Neural cell (in vitro differentiated cells): ENCODE measurements around the gene QPCTL. TPM values are rescaled to one million over a fixed set of nuclear protein-coding genes. Genes with fewer than 3 reads are reported as not detected.
"Not testable (repeated sequence)": the region's sequence is repeated elsewhere in the genome, so short reads cannot be mapped to it uniquely, and the experiment has no call there.

Source experiments
- H2AFZ ChIP-seq: fragments of 200-600, 300-800 bp; sonication (generic), shearing (Covaris generic); 2 replicates; pipeline ENCODE4 v1.6.0; 2014; ENCODE audit warnings: low read depth, mild to moderate bottlenecking, antibody characterized with exemption, low read length, moderate library complexity
- H3F3A ChIP-seq: fragments of 200-600 bp; shearing (Covaris generic); 2 replicates; pipeline ENCODE4 v1.6.1; 2016; ENCODE audit warnings: mild to moderate bottlenecking, moderate library complexity, mixed read lengths, antibody characterized with exemption, low read length; ENCODE audit not compliant: insufficient read depth, poor library complexity, severe bottlenecking
- H3K27ac ChIP-seq: fragments of 200-600, 300-800 bp; sonication (generic), shearing (Covaris generic); 2 replicates; pipeline ENCODE4 v1.5.1; 2014; ENCODE audit warnings: mild to moderate bottlenecking, low read length, moderate library complexity
- H3K27me3 ChIP-seq: fragments of 300-800, 200-600 bp; sonication (generic), shearing (Covaris generic); 2 replicates; pipeline ENCODE4 v1.6.0; 2014; ENCODE audit warnings: mild to moderate bottlenecking, low read depth, low read length, moderate library complexity; ENCODE audit not compliant: insufficient read depth
- H3K36me3 ChIP-seq: fragments of 300-800, 200-600 bp; sonication (generic), shearing (Covaris generic); 2 replicates; pipeline ENCODE4 v1.5.1; 2014; ENCODE audit warnings: mild to moderate bottlenecking, antibody characterized with exemption, low read length, moderate library complexity; ENCODE audit not compliant: insufficient read depth
- H3K4me2 ChIP-seq: fragments of 300-800, 200-600 bp; sonication (generic), shearing (Covaris generic); 2 replicates; pipeline ENCODE4 v1.6.0; 2014; ENCODE audit warnings: mild to moderate bottlenecking, low read length
- H3K4me3 ChIP-seq: fragments of 300-800, 200-600 bp; sonication (generic), shearing (Covaris generic); 2 replicates; pipeline ENCODE4 v1.5.1; 2014; ENCODE audit warnings: mild to moderate bottlenecking, low read length, moderate library complexity
- H3K79me2 ChIP-seq: fragments of 200-600 bp; shearing (Covaris generic); replicated peaks from 2 replicates; pipeline ENCODE4 v1.6.0; 2014; ENCODE audit warnings: mild to moderate bottlenecking, low read length, moderate library complexity; ENCODE audit not compliant: insufficient read depth
- H3K9ac ChIP-seq: fragments of 300-800, 200-600 bp; sonication (generic), shearing (Covaris generic); 2 replicates; pipeline ENCODE4 v1.6.1; 2016; ENCODE audit warnings: mild to moderate bottlenecking, low read length, mixed read lengths
- H3K9me2 ChIP-seq: fragments of 200-600 bp; shearing (Covaris generic); 2 replicates; pipeline ENCODE4 v1.6.1; 2016; ENCODE audit warnings: mild to moderate bottlenecking, low read length, mixed read lengths; ENCODE audit not compliant: insufficient read depth
- H3K9me3 ChIP-seq: fragments of 200-600, 300-800 bp; sonication (generic), shearing (Covaris generic); 2 replicates; pipeline ENCODE4 v1.6.1; 2016; ENCODE audit warnings: mild to moderate bottlenecking, mixed run types, low read length, moderate library complexity, mixed read lengths
- H4K20me1 ChIP-seq: fragments of 200-600 bp; shearing (Covaris generic); 2 replicates; pipeline ENCODE4 v1.6.1; 2016; ENCODE audit warnings: mild to moderate bottlenecking, mixed run types; ENCODE audit not compliant: insufficient read depth
- CTCF ChIP-seq: fragments of 450-650 bp; IDR thresholded peaks from 2 replicates; pipeline ENCODE4 v1.5.1; 2014; ENCODE audit warnings: antibody characterized with exemption, mild to moderate bottlenecking, moderate library complexity; ENCODE audit not compliant: poor library complexity, severe bottlenecking
- EP300 ChIP-seq: fragments of 450-650 bp; conservative IDR thresholded peaks from 2 replicates; pipeline ENCODE4 v1.6.1; 2014; ENCODE audit warnings: antibody characterized with exemption, mild to moderate bottlenecking, moderate library complexity; ENCODE audit not compliant: poor library complexity, severe bottlenecking
- EZH2 ChIP-seq: fragments of 200-600, 300-800 bp; shearing (Covaris generic), sonication (generic); IDR thresholded peaks from 2 replicates; pipeline ENCODE4 v1.6.1; 2014; ENCODE audit warnings: antibody characterized with exemption, low read length, borderline replicate concordance, mild to moderate bottlenecking; ENCODE audit not compliant: insufficient read depth, poor library complexity, severe bottlenecking
- MXI1 ChIP-seq: fragments of 450-650 bp; conservative IDR thresholded peaks from 2 replicates; pipeline ENCODE4 v1.6.1; 2014; ENCODE audit warnings: antibody characterized with exemption, mild to moderate bottlenecking; ENCODE audit not compliant: poor library complexity, severe bottlenecking
- POLR2AphosphoS5 ChIP-seq: IDR thresholded peaks from 2 replicates; pipeline ENCODE4 v1.6.1; 2012
- RAD21 ChIP-seq: fragments of 450-650 bp; conservative IDR thresholded peaks from 2 replicates; pipeline ENCODE4 v1.6.1; 2014; ENCODE audit warnings: antibody characterized with exemption, mild to moderate bottlenecking, moderate library complexity
- REST ChIP-seq: IDR thresholded peaks from 2 replicates; pipeline ENCODE4 v1.6.1; 2012; ENCODE audit warnings: borderline replicate concordance
- SMC3 ChIP-seq: fragments of 450-650 bp; conservative IDR thresholded peaks from 2 replicates; pipeline ENCODE4 v1.6.1; 2014; ENCODE audit warnings: antibody characterized with exemption, mild to moderate bottlenecking, moderate library complexity; ENCODE audit not compliant: poor library complexity
- polyA plus RNA-seq: library from polyadenylated mRNA; depleted of rRNA; stranded (reverse); fragments of >200 nt; gene quantifications from 2 replicates; pipeline ENCODE4 v1.2.3, GENCODE V29; 2014

Gene QPCTL
- polyA plus RNA-seq, 1 donor from 2014 or later = 6.8 TPM

DNA sequence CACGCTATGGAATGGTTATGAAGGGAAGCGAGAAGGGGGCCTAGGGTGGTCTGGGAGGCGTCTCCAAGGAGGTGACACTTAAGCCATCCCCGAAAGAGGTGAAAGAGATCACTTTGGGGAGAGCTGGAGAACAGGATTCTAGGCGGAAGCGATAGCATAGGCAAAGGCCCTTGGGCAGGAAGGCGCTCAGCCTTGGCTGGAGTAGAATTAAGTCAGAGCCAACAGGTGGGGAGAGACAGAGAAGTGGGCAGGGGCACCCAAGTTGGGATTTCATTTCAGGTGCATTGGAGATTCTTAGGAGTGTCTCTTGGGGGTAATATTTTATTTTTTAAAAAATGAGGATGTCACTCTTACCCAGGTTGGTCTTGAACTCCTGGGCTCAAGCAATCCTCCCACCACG is 10.3 kb upstream of the QPCTL start:
- Histone ChIP-seq H3K9me3 (no peaks in the 10 kb centered on the region), H3F3A (no peaks in the 10 kb centered on the region), H3K9ac (no peak overlapping the region), H4K20me1 (no peaks in the 10 kb centered on the region), H3K4me3 (no peak overlapping the region), H3K79me2 (no peaks in the 10 kb centered on the region), H2AFZ (no peak overlapping the region), H3K27me3 (peaks cover 19% of the 10 kb centered on the region), H3K27ac (no peak overlapping the region), H3K4me2 (no peak overlapping the region), H3K36me3 (no peaks in the 10 kb centered on the region), H3K9me2 (no peaks in the 10 kb centered on the region)
- no peak for TF ChIP-seq RAD21

DNA sequence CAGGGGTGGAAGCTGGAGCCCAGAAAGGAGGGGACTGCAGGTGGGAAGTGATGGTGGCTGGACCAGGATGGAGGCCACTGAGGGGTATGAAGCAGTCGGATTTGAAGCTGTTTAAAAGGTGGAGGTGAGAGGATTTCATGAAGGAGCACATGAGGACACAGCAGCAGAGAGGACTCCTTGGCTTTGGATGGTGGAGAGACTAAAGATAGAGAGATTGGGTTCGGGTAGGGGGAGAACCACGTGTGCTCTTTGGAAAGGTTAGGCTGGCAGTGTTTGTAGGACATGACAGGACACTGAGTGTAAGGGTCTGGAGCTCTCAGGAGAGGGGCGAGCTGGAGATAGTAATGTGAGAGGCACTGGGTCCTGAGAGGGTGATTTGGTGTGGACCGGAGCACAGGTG is 9.6 kb upstream of the QPCTL start:
- no peak for TF ChIP-seq POLR2AphosphoS5
- TF ChIP-seq SMC3 = no peak
- no peak for TF ChIP-seq MXI1
- TF ChIP-seq EZH2 = no peak
- no peak for TF ChIP-seq RAD21
- TF ChIP-seq REST = no peak
- TF ChIP-seq CTCF = no peak
- no peak for TF ChIP-seq EP300
- no peak overlapping the region for H3K9ac ChIP-seq
- H3K27ac ChIP-seq = no peak overlapping the region
- no peaks in the 10 kb centered on the region for H3K9me3 ChIP-seq
- no peaks in the 10 kb centered on the region for H3K36me3 ChIP-seq
- no peaks in the 10 kb centered on the region for H3F3A ChIP-seq
- no peak overlapping the region for H2AFZ ChIP-seq
- H3K4me3 ChIP-seq = no peak overlapping the region
- no peaks in the 10 kb centered on the region for H3K79me2 ChIP-seq
- H3K27me3 ChIP-seq = peaks cover 11% of the 10 kb centered on the region
- H4K20me1 ChIP-seq = no peaks in the 10 kb centered on the region
- H3K9me2 ChIP-seq = no peaks in the 10 kb centered on the region
- no peak overlapping the region for H3K4me2 ChIP-seq

- H3K79me2 ChIP-seq, H3K9me2 ChIP-seq, H3K27me3 ChIP-seq, H3K9ac ChIP-seq, H2AFZ ChIP-seq, H4K20me1 ChIP-seq, H3K36me3 ChIP-seq, H3K27ac ChIP-seq, H3K4me2 ChIP-seq, H3F3A ChIP-seq, H3K4me3 ChIP-seq, H3K9me3 ChIP-seq: not testable (repeated sequence)
Measured at GRCh38 chr19:45685045-45685444, 7.4 kb upstream of the QPCTL start.
